GM20000 (cell line): ENCODE data around the gene HPSE2.

Source experiments
- DNase-seq: peaks from one replicate; pipeline ENCODE4 v3.0.0; 2012; ENCODE audit warnings: low spot score
- CTCF ChIP-seq: IDR thresholded peaks from 2 replicates; pipeline ENCODE4 v1.5.1; 2012; ENCODE audit warnings: mild to moderate bottlenecking, control low read depth; ENCODE audit errors: extremely low read depth, missing control alignments

Gene HPSE2

GRCh38 chr10:98713586-98713985 is 522.1 kb downstream of the HPSE2 start:
- DNase-seq = no peak
- no peak for TF ChIP-seq CTCF

- TF ChIP-seq CTCF = no peak
- DNase-seq = no peak
These were observed 539.1 kb downstream of the HPSE2 start for GRCh38 chr10:98696516-98696915.

GRCh38 chr10:98694883-98695282 is 540.8 kb downstream of the HPSE2 start:
- no peak for DNase-seq
- TF ChIP-seq CTCF = no peak

- DNase-seq = no peak
These were observed 541.6 kb downstream of the HPSE2 start for GRCh38 chr10:98694014-98694413.

GRCh38 chr10:98687685-98688084 is 548.0 kb downstream of the HPSE2 start:
- DNase-seq = no peak
- TF ChIP-seq CTCF = no peak

More at GRCh38 chr10:98694014-98694413, 541.6 kb downstream of the HPSE2 start:
- no peak for TF ChIP-seq CTCF

GRCh38 chr10:98684019-98684899 is 551.4 kb downstream of the HPSE2 start:
- DNase-seq = no peak
- no peak for TF ChIP-seq CTCF

- DNase-seq = no peak
- no peak for TF ChIP-seq CTCF
These were observed 558.8 kb downstream of the HPSE2 start for GRCh38 chr10:98676895-98677294.
